ENCODE results near the gene ACOT11. TPM values are rescaled to one million over a fixed set of nuclear protein-coding genes. Genes with fewer than 3 reads are reported as not detected.

Gene ACOT11
- total RNA-seq, 1 donor from 2014 or later = 0.35 TPM

GRCh38 chr1:54607821-54608565, 60.0 kb downstream of the ACOT11 start:
- no peaks in the 10 kb centered on the region for H3K27me3 Mint-ChIP-seq (ENCODE audit: unreplicated experiment)
- peaks cover 2% of the 10 kb centered on the region for H3K4me1 Mint-ChIP-seq (ENCODE audit: unreplicated experiment)
- no peak overlapping the region for H3K27ac Mint-ChIP-seq (ENCODE audit: unreplicated experiment)
- H3K4me3 Mint-ChIP-seq (ENCODE audit: unreplicated experiment) = no peak overlapping the region
- H3K9me3 Mint-ChIP-seq (ENCODE audit: unreplicated experiment) = no peaks in the 10 kb centered on the region
- TF ChIP-seq, protein P1, sequence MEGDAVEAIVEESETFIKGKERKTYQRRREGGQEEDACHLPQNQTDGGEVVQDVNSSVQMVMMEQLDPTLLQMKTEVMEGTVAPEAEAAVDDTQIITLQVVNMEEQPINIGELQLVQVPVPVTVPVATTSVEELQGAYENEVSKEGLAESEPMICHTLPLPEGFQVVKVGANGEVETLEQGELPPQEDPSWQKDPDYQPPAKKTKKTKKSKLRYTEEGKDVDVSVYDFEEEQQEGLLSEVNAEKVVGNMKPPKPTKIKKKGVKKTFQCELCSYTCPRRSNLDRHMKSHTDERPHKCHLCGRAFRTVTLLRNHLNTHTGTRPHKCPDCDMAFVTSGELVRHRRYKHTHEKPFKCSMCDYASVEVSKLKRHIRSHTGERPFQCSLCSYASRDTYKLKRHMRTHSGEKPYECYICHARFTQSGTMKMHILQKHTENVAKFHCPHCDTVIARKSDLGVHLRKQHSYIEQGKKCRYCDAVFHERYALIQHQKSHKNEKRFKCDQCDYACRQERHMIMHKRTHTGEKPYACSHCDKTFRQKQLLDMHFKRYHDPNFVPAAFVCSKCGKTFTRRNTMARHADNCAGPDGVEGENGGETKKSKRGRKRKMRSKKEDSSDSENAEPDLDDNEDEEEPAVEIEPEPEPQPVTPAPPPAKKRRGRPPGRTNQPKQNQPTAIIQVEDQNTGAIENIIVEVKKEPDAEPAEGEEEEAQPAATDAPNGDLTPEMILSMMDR (IDR thresholded peaks at IDR 0.05) = no peak
- no peak for DNase-seq (ENCODE audit: extremely low spot score, unreplicated experiment)
- H3K36me3 Mint-ChIP-seq (ENCODE audit: unreplicated experiment) = no peaks in the 10 kb centered on the region

DNA sequence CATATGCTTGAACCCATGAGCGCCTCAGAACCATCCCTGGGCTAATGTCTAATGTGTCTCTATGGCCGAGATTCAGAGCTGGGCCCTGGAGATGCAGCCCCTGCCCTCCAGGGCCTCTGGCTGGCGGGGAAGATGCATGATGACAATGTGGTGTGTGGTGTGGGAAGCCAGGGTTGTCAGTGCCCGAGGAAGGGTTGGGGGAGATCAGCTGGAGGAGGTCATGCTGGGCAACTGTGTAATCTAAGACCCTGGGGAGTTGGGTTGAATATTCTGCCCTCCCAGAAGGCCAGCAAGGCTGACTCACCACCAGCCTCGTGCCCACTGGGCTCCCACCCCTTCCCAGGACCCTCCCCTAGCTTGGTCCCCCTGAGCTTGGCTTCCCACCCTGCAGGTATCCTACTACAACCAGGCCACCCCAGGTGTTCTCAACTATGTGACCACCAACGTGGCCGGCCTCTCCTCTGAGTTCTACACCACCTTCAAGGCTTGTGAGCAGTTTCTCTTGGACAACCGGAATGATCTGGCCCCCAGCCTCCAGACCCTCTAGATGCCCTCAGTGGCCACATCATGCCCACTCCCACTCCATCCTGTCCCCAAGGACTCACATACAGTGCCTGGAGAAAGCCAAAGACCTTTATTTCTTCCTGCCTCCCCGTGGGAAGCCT, 60.7 kb downstream of the ACOT11 start:
- H3K9me3 Mint-ChIP-seq (ENCODE audit: unreplicated experiment) = no peaks in the 10 kb centered on the region
- peaks cover 4% of the 10 kb centered on the region for H3K27me3 Mint-ChIP-seq (ENCODE audit: unreplicated experiment)
- TF ChIP-seq, protein P1 (IDR thresholded peaks at IDR 0.05) = no peak
- H3K36me3 Mint-ChIP-seq (ENCODE audit: unreplicated experiment) = no peaks in the 10 kb centered on the region
- H3K4me3 Mint-ChIP-seq (ENCODE audit: unreplicated experiment) = no peak overlapping the region
- DNase-seq (ENCODE audit: extremely low spot score, unreplicated experiment) = no peak
- no peak overlapping the region for H3K27ac Mint-ChIP-seq (ENCODE audit: unreplicated experiment)
- peaks cover 2% of the 10 kb centered on the region for H3K4me1 Mint-ChIP-seq (ENCODE audit: unreplicated experiment)

DNA sequence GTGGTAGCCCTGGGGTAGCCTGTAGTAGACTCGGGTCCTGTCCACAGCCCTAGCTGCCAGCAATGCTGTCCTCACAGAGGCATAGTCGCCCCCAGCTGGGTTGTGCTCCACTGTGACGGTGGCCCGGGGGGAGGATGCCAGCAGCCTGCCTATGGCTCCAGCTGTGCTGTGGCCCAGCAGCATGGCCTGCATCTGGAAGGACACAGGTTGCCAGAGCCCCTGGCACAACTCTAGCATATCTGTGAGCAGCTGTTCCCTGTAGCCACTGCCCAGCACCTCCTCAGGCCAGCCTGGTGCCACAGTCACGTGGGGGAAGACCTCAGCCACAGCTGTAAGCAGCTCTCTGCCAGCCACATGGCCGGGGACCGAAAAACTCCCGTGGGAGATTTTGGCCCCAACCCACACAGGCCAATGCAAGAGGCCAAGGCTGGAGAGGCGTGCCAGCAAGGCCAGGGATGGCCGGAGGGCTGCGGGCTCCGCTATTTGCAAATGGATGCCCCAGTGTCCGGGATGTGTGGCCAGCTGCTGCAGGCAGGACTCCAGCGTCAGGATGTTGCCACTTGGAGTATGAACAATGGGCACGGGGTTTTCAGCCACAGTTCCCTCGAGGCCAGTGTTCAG, 61.4 kb downstream of the ACOT11 start:
- no peaks in the 10 kb centered on the region for H3K9me3 Mint-ChIP-seq (ENCODE audit: unreplicated experiment)
- H3K4me3 Mint-ChIP-seq (ENCODE audit: unreplicated experiment) = no peak overlapping the region
- H3K36me3 Mint-ChIP-seq (ENCODE audit: unreplicated experiment) = no peaks in the 10 kb centered on the region
- DNase-seq (ENCODE audit: extremely low spot score, unreplicated experiment) = no peak
- peaks cover 2% of the 10 kb centered on the region for H3K4me1 Mint-ChIP-seq (ENCODE audit: unreplicated experiment)
- H3K27me3 Mint-ChIP-seq (ENCODE audit: unreplicated experiment) = peaks cover 11% of the 10 kb centered on the region
- TF ChIP-seq, protein P1 (IDR thresholded peaks at IDR 0.05) = no peak
- H3K27ac Mint-ChIP-seq (ENCODE audit: unreplicated experiment) = no peak overlapping the region

DNA sequence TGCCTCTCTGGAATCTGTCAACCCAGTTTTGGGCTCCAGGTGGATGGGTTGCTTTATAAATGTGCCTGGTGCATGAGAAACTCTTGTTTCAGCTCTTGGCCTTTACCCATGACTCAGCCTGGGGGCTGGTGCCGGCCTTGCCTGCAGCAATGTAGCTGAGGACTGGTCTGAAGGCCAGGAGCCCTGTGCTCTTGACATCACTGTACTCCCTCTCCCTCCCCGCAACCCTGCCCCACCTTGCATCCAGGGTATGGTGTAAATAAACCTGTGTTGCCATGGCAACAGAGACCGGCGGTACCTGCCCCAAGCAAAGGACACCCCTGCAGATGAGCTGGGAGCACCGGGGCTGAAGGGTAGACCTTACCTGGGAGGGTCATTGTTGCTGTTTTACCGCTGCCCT, 62.0 kb downstream of the ACOT11 start:
- Mint-ChIP-seq H3K27ac (ENCODE audit: unreplicated experiment) (no peak overlapping the region), H3K27me3 (ENCODE audit: unreplicated experiment) (peaks cover 17% of the 10 kb centered on the region)

More for the DNA sequence above, 62.0 kb downstream of the ACOT11 start:
- H3K4me3 Mint-ChIP-seq (ENCODE audit: unreplicated experiment) = no peak overlapping the region
- no peaks in the 10 kb centered on the region for H3K9me3 Mint-ChIP-seq (ENCODE audit: unreplicated experiment)
- peaks cover 2% of the 10 kb centered on the region for H3K4me1 Mint-ChIP-seq (ENCODE audit: unreplicated experiment)
- H3K36me3 Mint-ChIP-seq (ENCODE audit: unreplicated experiment) = no peaks in the 10 kb centered on the region
- no peak for DNase-seq (ENCODE audit: extremely low spot score, unreplicated experiment)
- TF ChIP-seq, protein P1 (IDR thresholded peaks at IDR 0.05) = no peak

Measured in osteocyte (in vitro differentiated cells).